ENCODE measurements around the gene ATP6V1E1.

- TF ChIP-seq POLR2A (IDR thresholded peaks at IDR 0.05) (no peak), CTCF (IDR thresholded peaks at IDR 0.05) (no peak), POLR2AphosphoS5 (IDR thresholded peaks at IDR 0.05) (no peak)
Measured at GRCh38 chr22:17612057-17612456, 16.5 kb downstream of the ATP6V1E1 start.
